ENCODE measurements around the gene PRKG1. TPM values are rescaled to one million over a fixed set of nuclear protein-coding genes. Genes with fewer than 3 reads are reported as not detected.
"Not testable (repeated sequence)": the region's sequence is repeated elsewhere in the genome, so short reads cannot be mapped to it uniquely, and the experiment has no call there.

Gene PRKG1
- total RNA-seq, 1 donor from 2014 or later: not detected

- intact Hi-C loops (cut with micrococcal nuclease): no loop called here
Measured at GRCh38 chr10:51113007-51113406, 38.7 kb downstream of the PRKG1 start.

- intact Hi-C loops (cut with micrococcal nuclease): no loop called here
Measured at GRCh38 chr10:51117053-51117660, 42.9 kb downstream of the PRKG1 start.

- intact Hi-C loops (cut with micrococcal nuclease): no loop called here
Measured at GRCh38 chr10:51117794-51118193, 43.5 kb downstream of the PRKG1 start.

- intact Hi-C loops (cut with micrococcal nuclease): no loop called here
Measured at GRCh38 chr10:51119441-51119840, 45.2 kb downstream of the PRKG1 start.

GRCh38 chr10:51121861-51122260, 47.6 kb downstream of the PRKG1 start:
- intact Hi-C loops (cut with micrococcal nuclease): no loop called here

- intact Hi-C loops (cut with micrococcal nuclease): no loop called here
Measured at GRCh38 chr10:51124852-51125251, 50.6 kb downstream of the PRKG1 start.

GRCh38 chr10:51125518-51125917, 51.2 kb downstream of the PRKG1 start:
- intact Hi-C loops (cut with micrococcal nuclease): no loop called here

- intact Hi-C loops (cut with micrococcal nuclease): no loop called here
Measured at GRCh38 chr10:51129946-51130544, 55.8 kb downstream of the PRKG1 start.

- intact Hi-C loops (cut with micrococcal nuclease): no loop called here
Measured at GRCh38 chr10:51137756-51138529, 63.7 kb downstream of the PRKG1 start.

GRCh38 chr10:51139176-51139575, 64.9 kb downstream of the PRKG1 start:
- intact Hi-C loops (cut with micrococcal nuclease): no loop called here

- intact Hi-C loops (cut with micrococcal nuclease): no loop called here
Measured at GRCh38 chr10:51141010-51141409, 66.7 kb downstream of the PRKG1 start.

- intact Hi-C loops (cut with micrococcal nuclease): no loop called here
Measured at GRCh38 chr10:51144161-51144781, 70.0 kb downstream of the PRKG1 start.

- intact Hi-C loops (cut with micrococcal nuclease): no loop called here
Measured at GRCh38 chr10:51145375-51145774, 71.1 kb downstream of the PRKG1 start.

- intact Hi-C loops (cut with micrococcal nuclease): no loop called here
Measured at GRCh38 chr10:51147644-51148399, 73.5 kb downstream of the PRKG1 start.

GRCh38 chr10:51156926-51157325, 82.6 kb downstream of the PRKG1 start:
- intact Hi-C loops (cut with micrococcal nuclease): no loop called here

GRCh38 chr10:51158832-51159231, 84.5 kb downstream of the PRKG1 start:
- intact Hi-C loops (cut with micrococcal nuclease): no loop called here

GRCh38 chr10:51159841-51160240, 85.6 kb downstream of the PRKG1 start:
- intact Hi-C loops (cut with micrococcal nuclease): no loop called here

GRCh38 chr10:51162002-51162401, 87.7 kb downstream of the PRKG1 start:
- intact Hi-C loops (cut with micrococcal nuclease): no loop called here

GRCh38 chr10:51163380-51164049, 89.2 kb downstream of the PRKG1 start:
- intact Hi-C loops (cut with micrococcal nuclease): not testable (repeated sequence)

GRCh38 chr10:51168086-51168815, 94.0 kb downstream of the PRKG1 start:
- intact Hi-C loops (cut with micrococcal nuclease): no loop called here
